K562 (cell line): ENCODE results near the gene VPS18. TPM values are rescaled to one million over a fixed set of nuclear protein-coding genes. Genes with fewer than 3 reads are reported as not detected.

Experiments used
- ATAC-seq: fragments of 200-7000 bp; cut with Tn5 transposase; 3 replicates; pipeline ENCODE4 v1.9.1; 2020; ENCODE audit warnings: moderate library complexity
- BruUV-seq: library from RNA; stranded (reverse); fragments of 400-500 nt; replicated peaks from 2 replicates; lab custom pipeline; 2021; lab: Mats Ljungman, UMichigan
- CTCF ChIA-PET: fragments of 300-600 bp; formaldehyde crosslinking; extraction: SDS; loops from one replicate; lab custom pipeline; 2021; ENCODE audit warnings: low intra/inter-chr PET ratio; lab: Yijun Ruan, JAX
- POLR2A ChIA-PET: fragments of 300-600, 350-650 bp; sonication (Branson Sonifier 250); formaldehyde crosslinking; extraction: SDS; loops from one replicate; lab custom pipeline; 2021; ENCODE audit warnings: antibody characterized with exemption, inconsistent platforms; lab: Yijun Ruan, JAX
- DNase-seq, 4 experiments: peaks; one replicate each; pipeline versions ENCODE4 v3.0.0 to v3.0.0-alpha.2; 2011 to 2018; ENCODE audit warnings: low spot score in 3 of 4, mixed read lengths in 3 of 4; ENCODE audit errors: extremely low read depth in 1 of 4
- FAIRE-seq: peaks from 2 replicates; lab custom pipeline; 2011; peaks lifted over from hg19 to GRCh38; lab: Jason Lieb, UNC
- H2AFZ ChIP-seq: 2 replicates; pipeline ENCODE4 v1.6.0; 2011; ENCODE audit warnings: low read depth, low read length, control low read depth, inconsistent platforms
- H3K27ac ChIP-seq: fragments of 200-600 bp; 3 replicates; pipeline ENCODE4 v1.8.0; 2011; ENCODE audit warnings: low read depth, mild to moderate bottlenecking, control low read depth, inconsistent platforms, low read length, moderate library complexity, mixed read lengths; ENCODE audit errors: extremely low read depth
- H3K27me3 ChIP-seq, 2 experiments: fragments of 300-600 bp in 1 of 2; 2 replicates in 1 of 2; 3 replicates in 1 of 2; pipeline versions ENCODE4 v1.6.0 to v1.8.0; 2011; ENCODE audit warnings: inconsistent platforms in 2 of 2, low read length in 2 of 2, mild to moderate bottlenecking in 1 of 2, mixed read lengths in 1 of 2, moderate library complexity in 1 of 2; ENCODE audit not compliant: control insufficient read depth in 2 of 2, insufficient read depth in 2 of 2
- H3K36me3 ChIP-seq: fragments of 300-600 bp; 3 replicates; pipeline ENCODE4 v1.8.0; 2011; ENCODE audit warnings: mild to moderate bottlenecking, low read length, inconsistent platforms; ENCODE audit not compliant: control insufficient read depth, insufficient read depth
- H3K4me1 ChIP-seq, 2 experiments: fragments of 200-600 bp in 1 of 2; replicated peaks in 1 of 2; 2 replicates in 1 of 2; 3 replicates in 1 of 2; pipeline versions ENCODE4 v1.5.1 to v1.8.0; 2011; ENCODE audit warnings: inconsistent platforms in 2 of 2, low read length in 2 of 2, mild to moderate bottlenecking in 1 of 2, mixed read lengths in 1 of 2, moderate library complexity in 1 of 2; ENCODE audit not compliant: control insufficient read depth in 2 of 2, insufficient read depth in 2 of 2
- H3K4me2 ChIP-seq: 2 replicates; pipeline ENCODE4 v1.6.1; 2011; ENCODE audit warnings: low read length, control low read depth, inconsistent platforms, mixed read lengths; ENCODE audit not compliant: insufficient read depth
- H3K4me3 ChIP-seq: fragments of 200-600 bp; sonication (generic), shearing (Covaris generic); 2 replicates; pipeline ENCODE4 v1.5.1; 2016; ENCODE audit warnings: control low read depth, inconsistent platforms
- H3K79me2 ChIP-seq: fragments of 200-600 bp; 3 replicates; pipeline ENCODE4 v1.8.0; 2011; ENCODE audit warnings: low read length, inconsistent platforms; ENCODE audit not compliant: control insufficient read depth, insufficient read depth
- H3K9ac ChIP-seq, 2 experiments: 2 replicates each; pipeline versions ENCODE4 v1.6.0 to v1.6.1; 2011; ENCODE audit warnings: low read depth in 2 of 2, low read length in 2 of 2, control low read depth in 1 of 2, inconsistent platforms in 1 of 2, mild to moderate bottlenecking in 1 of 2, mixed read lengths in 1 of 2; ENCODE audit not compliant: insufficient read depth in 1 of 2
- H3K9me1 ChIP-seq: one replicate; pipeline ENCODE4 v1.6.0; 2011; ENCODE audit warnings: inconsistent platforms, mild to moderate bottlenecking, low read length, moderate library complexity; ENCODE audit not compliant: control insufficient read depth, insufficient read depth
- H3K9me3 ChIP-seq: replicated peaks from 2 replicates; pipeline ENCODE4 v1.5.1; 2011; ENCODE audit warnings: low read depth, low read length, inconsistent platforms; ENCODE audit not compliant: control insufficient read depth, insufficient read depth
- H4K20me1 ChIP-seq: replicated peaks from 2 replicates; pipeline ENCODE4 v1.6.1; 2011; ENCODE audit warnings: low read length, inconsistent platforms, mixed read lengths; ENCODE audit not compliant: control insufficient read depth, insufficient read depth
- GATA2 ChIP-seq: sonication (generic); formaldehyde crosslinking; IDR thresholded peaks from 2 replicates; pipeline ENCODE4 v1.4.0; 2020; ENCODE audit warnings: mild to moderate bottlenecking, missing genetic modification reagents
- SIRT6 ChIP-seq: IDR thresholded peaks from one replicate; pipeline ENCODE4 v1.6.1; 2012; ENCODE audit warnings: low read depth, mild to moderate bottlenecking, control low read depth, inconsistent platforms, low read length, moderate library complexity
- U2AF1 ChIP-seq: fragments of 200-400 bp; formaldehyde crosslinking; optimal IDR thresholded peaks from 2 replicates; pipeline ENCODE3; 2017; ENCODE audit warnings: mild to moderate bottlenecking, low read depth, low read length, moderate library complexity
- UBTF ChIP-seq, 2 experiments: IDR thresholded peaks; 2 replicates each; pipeline ENCODE4 v1.6.1; 2012; ENCODE audit warnings: improper control_type of control experiment in 2 of 2, low read depth in 2 of 2, low read length in 2 of 2, borderline replicate concordance in 1 of 2
- ZKSCAN3 ChIP-seq: fragments of 250-450 bp; sonication (Bioruptor Pico); IDR thresholded peaks from 2 replicates; pipeline ENCODE4 v1.4.0; 2020
- ZNF280A ChIP-seq: fragments of 450-650 bp; IDR thresholded peaks from 2 replicates; pipeline ENCODE4 v1.6.1; 2018; ENCODE audit warnings: mild to moderate bottlenecking, low read depth; ENCODE audit not compliant: partially characterized antibody
- ZNF589 ChIP-seq: fragments of 200-800 bp; sonication (Bioruptor generic); IDR thresholded peaks from 2 replicates; pipeline ENCODE4 v1.6.1; 2016; ENCODE audit warnings: low read depth, missing genetic modification characterization, missing compliant biosample characterization
- in situ Hi-C: fragments of 300-500 bp; cut with MboI; formaldehyde crosslinking; loops from 4 replicates; pipeline ENCODE4 v1.15.0; 2018; ENCODE audit warnings: inconsistent platforms, mixed read lengths
- intact Hi-C: fragments of 100-400 bp; cut with micrococcal nuclease; formaldehyde crosslinking; loops from 2 replicates; pipeline ENCODE4 v1.14.2; 2022
- polyA plus RNA-seq, 8 experiments: library from polyadenylated mRNA; depleted of rRNA in 4 of 8; stranded (reverse) in 5 of 8; unstranded in 3 of 8; fragments of >200 nt; fragmentation: Nextera tagmentation in 2 of 8; fragmentation: Illumina TruSeq in 1 of 8; extraction: Ambion mirVana in 2 of 8; extraction: Trizol in 1 of 8; gene quantifications; 2 replicates each; pipeline versions ENCODE4 v1.2.1 to v1.2.3, GENCODE V29; 2011 to 2014; ENCODE audit warnings: inconsistent platforms in 1 of 8, missing spikeins in 1 of 8
- total RNA-seq, 7 experiments: library from RNA; depleted of rRNA in 6 of 7; stranded (reverse); fragments of >200 nt in 6 of 7; fragmentation: Illumina TruSeq in 2 of 7; extraction: Trizol in 2 of 7; gene quantifications; 2 replicates each; pipeline versions ENCODE4 v1.2.1 to v1.2.3, GENCODE V29; 2011 to 2021; ENCODE audit warnings: low replicate concordance in 1 of 7

VPS18 gene
- total and polyA plus RNA-seq, 9 of the 15 experiments (the other 6 are each of a cell fraction or from before 2014, with no cell fraction given), result 0.73 to 19.9 (median 8.5) TPM

- TF ChIP-seq SIRT6 (no peak), ZKSCAN3 (CRISPR knock-in tag) (no peak), UBTF (IDR thresholded peaks at IDR 0.05; ENCODE audit: borderline replicate concordance in 1 of 2, low read depth in 2 of 2, low read length in 2 of 2) (no peak), U2AF1 (no peak), ZNF280A (no peak)
Observed at GRCh38 chr15:40845511-40846284, 48.6 kb upstream of the VPS18 start (continued).

DNA sequence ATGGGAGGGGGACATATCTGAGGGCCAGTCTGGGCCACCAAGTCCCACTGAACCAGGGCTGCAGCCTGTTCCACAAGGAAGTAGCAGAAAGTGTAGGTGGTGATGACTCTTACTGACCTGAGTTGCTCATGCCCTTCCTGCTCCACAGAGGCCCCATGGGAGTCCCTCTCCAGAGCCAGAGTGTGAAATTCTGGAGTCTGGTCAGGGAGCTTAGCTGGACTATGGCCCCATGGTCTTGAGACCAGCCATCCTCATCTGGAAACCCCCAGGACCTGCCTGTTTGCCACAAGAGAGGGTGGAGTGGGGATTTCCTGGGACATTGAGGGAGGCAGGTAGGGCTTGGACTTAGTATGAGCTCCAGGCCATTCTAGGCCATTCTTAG lies 47.4 kb upstream of the VPS18 start:
- FAIRE-seq (no peak), DNase-seq (peak in 1 of 4 experiments; percentile 27), ATAC-seq (peak; percentile 2; the same call in 1 of the 3 replicates)
- intact Hi-C loops, result no loop called here
- H3K4me2 ChIP-seq, result peak overlapping the region; percentile 62
- H3K9ac ChIP-seq, result peak overlapping the region in 1 of 2 experiments; percentile 5; a peak in 1 of 4 replicates
- H3K79me2 ChIP-seq, result no peaks in the 10 kb centered on the region
- H3K4me3 ChIP-seq, result no peak overlapping the region
- H3K9me3 ChIP-seq, result no peaks in the 10 kb centered on the region
- no peaks in the 10 kb centered on the region for H3K36me3 ChIP-seq
- BruUV-seq, result no TSS peak
- peaks cover 29 to 41% of the 10 kb centered on the region in 2 experiments for H3K4me1 ChIP-seq
- no peaks in the 10 kb centered on the region for H3K27me3 ChIP-seq
- TF ChIP-seq GATA2 (CRISPR knock-in tag) (no peak), ZNF589 (CRISPR knock-in tag) (no peak)
- peak overlapping the region; percentile 83 for H2AFZ ChIP-seq
- in situ Hi-C loops, result no loop called here
- H3K9me1 ChIP-seq, result no peaks in the 10 kb centered on the region
- peak overlapping the region; percentile 68; the same call in 2 of the 3 replicates for H3K27ac ChIP-seq
- POLR2A ChIA-PET, result interaction anchor here (0.5 to 1.7 kb wide), 8 partner anchors 8 to 397 kb away, joined by 3 to 12 read pairs (median 3); no protein-coding TSS in a partner anchor
- H4K20me1 ChIP-seq, result no peaks in the 10 kb centered on the region
- CTCF ChIA-PET, result no interaction called here
